HepG2 (cell line): ENCODE data around the gene RAN. TPM values are rescaled to one million over a fixed set of nuclear protein-coding genes. Genes with fewer than 3 reads are reported as not detected.

ENCODE experiments used
- ATM ChIP-seq: fragments of 450-650 bp; IDR thresholded peaks from 2 replicates; pipeline ENCODE4 v1.7.1; 2017; ENCODE audit warnings: mild to moderate bottlenecking, borderline replicate concordance
- FOXA1 ChIP-seq, 2 experiments: fragments of 450-650 bp in 1 of 2; sonication (generic) in 1 of 2; formaldehyde crosslinking in 1 of 2; IDR thresholded peaks; 2 replicates each; pipeline versions ENCODE4 v1.4.0 to v1.6.1; 2016 to 2020; ENCODE audit warnings: missing genetic modification reagents in 1 of 2
- FOXC1 ChIP-seq: sonication (generic); formaldehyde crosslinking; IDR thresholded peaks from 2 replicates; pipeline ENCODE4 v1.8.0; 2022; ENCODE audit warnings: mild to moderate bottlenecking, missing genetic modification reagents, borderline replicate concordance
- GATA4 ChIP-seq: sonication (generic); IDR thresholded peaks from 2 replicates; pipeline ENCODE4 v1.6.1; 2016; ENCODE audit warnings: antibody characterized with exemption, low read depth, borderline replicate concordance
- HCFC1 ChIP-seq: fragments of 150-350 bp; IDR thresholded peaks from 2 replicates; pipeline ENCODE4 v1.6.1; 2014; ENCODE audit warnings: low read depth, low read length
- JUN ChIP-seq: sonication (generic); formaldehyde crosslinking; IDR thresholded peaks from 2 replicates; pipeline ENCODE4 v1.4.0; 2020; ENCODE audit warnings: mild to moderate bottlenecking, missing genetic modification reagents
- MAFF ChIP-seq: IDR thresholded peaks from 2 replicates; pipeline ENCODE4 v1.6.1; 2011; ENCODE audit warnings: low read depth, low read length, improper control_type of control experiment
- MED8 ChIP-seq: sonication (generic); formaldehyde crosslinking; IDR thresholded peaks from 2 replicates; pipeline ENCODE4 v1.8.1; 2023; ENCODE audit warnings: mild to moderate bottlenecking, missing genetic modification reagents; ENCODE audit not compliant: insufficient replicate concordance
- MXD4 ChIP-seq: IDR thresholded peaks from 2 replicates; pipeline ENCODE4 v1.6.1; 2016; ENCODE audit warnings: mild to moderate bottlenecking, missing biosample characterization, missing genetic modification reagents
- MYNN ChIP-seq: sonication (generic); formaldehyde crosslinking; IDR thresholded peaks from 2 replicates; pipeline ENCODE4 v1.4.0; 2020; ENCODE audit warnings: mild to moderate bottlenecking, low read depth, missing genetic modification reagents
- RFX5 ChIP-seq: IDR thresholded peaks from 2 replicates; pipeline ENCODE4 v1.6.1; 2011; ENCODE audit warnings: low read depth, low read length, improper control_type of control experiment
- RNF2 ChIP-seq: fragments of 450-650 bp; conservative IDR thresholded peaks from 2 replicates; pipeline ENCODE4 v1.6.1; 2016; ENCODE audit warnings: low read depth
- SAP130 ChIP-seq: IDR thresholded peaks from 2 replicates; pipeline ENCODE4 v1.6.1; 2016; ENCODE audit warnings: low read depth
- SIX1 ChIP-seq: sonication (generic); formaldehyde crosslinking; IDR thresholded peaks from 2 replicates; pipeline ENCODE4 v1.4.0; 2020; ENCODE audit warnings: missing genetic modification reagents, borderline replicate concordance
- SMAD9 ChIP-seq: sonication (generic); formaldehyde crosslinking; IDR thresholded peaks from 2 replicates; pipeline ENCODE4 v1.5.1; 2020; ENCODE audit warnings: mild to moderate bottlenecking, missing genetic modification reagents
- THAP11 ChIP-seq: IDR thresholded peaks from 2 replicates; pipeline ENCODE4 v1.6.1; 2016; ENCODE audit warnings: missing biosample characterization, missing genetic modification reagents
- ZNF3 ChIP-seq: IDR thresholded peaks from 2 replicates; pipeline ENCODE4 v1.7.0; 2017; ENCODE audit warnings: inconsistent platforms
- ZNF335 ChIP-seq: sonication (generic); formaldehyde crosslinking; IDR thresholded peaks from 2 replicates; pipeline ENCODE4 v1.4.0; 2020; ENCODE audit warnings: missing genetic modification reagents
- ZNF552 ChIP-seq: sonication (generic); formaldehyde crosslinking; IDR thresholded peaks from 2 replicates; pipeline ENCODE4 v1.9.0; 2022; ENCODE audit warnings: missing genetic modification reagents, mild to moderate bottlenecking, borderline replicate concordance
- ZNF569 ChIP-seq: sonication (generic); formaldehyde crosslinking; IDR thresholded peaks from 2 replicates; pipeline ENCODE4 v1.5.0; 2020; ENCODE audit warnings: mild to moderate bottlenecking, missing genetic modification reagents, moderate library complexity, borderline replicate concordance
- ZNF780A ChIP-seq: sonication (generic); formaldehyde crosslinking; IDR thresholded peaks from 2 replicates; pipeline ENCODE4 v1.8.0; 2022; ENCODE audit warnings: mild to moderate bottlenecking, missing genetic modification reagents, moderate library complexity
- ZNF788 ChIP-seq: sonication (generic); formaldehyde crosslinking; IDR thresholded peaks from 2 replicates; pipeline ENCODE4 v1.5.0; 2020; ENCODE audit warnings: mild to moderate bottlenecking, missing genetic modification reagents, borderline replicate concordance
- ZNF839 ChIP-seq: sonication (generic); formaldehyde crosslinking; IDR thresholded peaks from 2 replicates; pipeline ENCODE4 v1.4.0; 2020; ENCODE audit warnings: missing genetic modification reagents, mild to moderate bottlenecking, borderline replicate concordance
- polyA plus RNA-seq, 8 experiments: library from polyadenylated mRNA; depleted of rRNA in 3 of 8; stranded (reverse) in 7 of 8; unstranded in 1 of 8; fragments of >200 nt; fragmentation: Illumina TruSeq in 4 of 8; extraction: Trizol in 4 of 8; gene quantifications; 2 replicates each; pipeline versions ENCODE4 v1.2.1 to v1.2.3, GENCODE V29; 2011 to 2016; ENCODE audit warnings: low read depth in 4 of 8, missing spikeins in 1 of 8, mixed read lengths in 1 of 8; ENCODE audit not compliant: insufficient read depth in 1 of 8
- total RNA-seq, 5 experiments: library from RNA; depleted of rRNA; stranded (reverse); fragments of >200 nt; fragmentation: Illumina TruSeq; extraction: Trizol; gene quantifications; 2 replicates each; pipeline ENCODE4 v1.2.3, GENCODE V29; 2016; ENCODE audit warnings: low read depth in 1 of 5
- TF ChIP-seq, protein P1 (sequence below): sonication (generic); formaldehyde crosslinking; IDR thresholded peaks from 2 replicates; pipeline ENCODE4 v1.4.0; 2020; ENCODE audit warnings: missing genetic modification reagents
- TF ChIP-seq, protein P2 (sequence below): sonication (generic); formaldehyde crosslinking; IDR thresholded peaks from 2 replicates; pipeline ENCODE4 v1.4.0; 2020; ENCODE audit warnings: mild to moderate bottlenecking, low read depth, missing genetic modification reagents
- TF ChIP-seq, protein P3 (sequence below): conservative IDR thresholded peaks from 2 replicates; pipeline ENCODE4 v1.6.1; 2018; ENCODE audit warnings: missing genetic modification reagents
- TF ChIP-seq, protein P4 (sequence below): sonication (generic); formaldehyde crosslinking; IDR thresholded peaks from 2 replicates; pipeline ENCODE4 v1.5.1; 2020; ENCODE audit warnings: missing genetic modification reagents, mild to moderate bottlenecking, borderline replicate concordance

RAN gene
- total and polyA plus RNA-seq, 2 of the 13 experiments (the other 11 are each of a cell fraction or from before 2014, with no cell fraction given): 1,335 to 1,630 TPM

DNA sequence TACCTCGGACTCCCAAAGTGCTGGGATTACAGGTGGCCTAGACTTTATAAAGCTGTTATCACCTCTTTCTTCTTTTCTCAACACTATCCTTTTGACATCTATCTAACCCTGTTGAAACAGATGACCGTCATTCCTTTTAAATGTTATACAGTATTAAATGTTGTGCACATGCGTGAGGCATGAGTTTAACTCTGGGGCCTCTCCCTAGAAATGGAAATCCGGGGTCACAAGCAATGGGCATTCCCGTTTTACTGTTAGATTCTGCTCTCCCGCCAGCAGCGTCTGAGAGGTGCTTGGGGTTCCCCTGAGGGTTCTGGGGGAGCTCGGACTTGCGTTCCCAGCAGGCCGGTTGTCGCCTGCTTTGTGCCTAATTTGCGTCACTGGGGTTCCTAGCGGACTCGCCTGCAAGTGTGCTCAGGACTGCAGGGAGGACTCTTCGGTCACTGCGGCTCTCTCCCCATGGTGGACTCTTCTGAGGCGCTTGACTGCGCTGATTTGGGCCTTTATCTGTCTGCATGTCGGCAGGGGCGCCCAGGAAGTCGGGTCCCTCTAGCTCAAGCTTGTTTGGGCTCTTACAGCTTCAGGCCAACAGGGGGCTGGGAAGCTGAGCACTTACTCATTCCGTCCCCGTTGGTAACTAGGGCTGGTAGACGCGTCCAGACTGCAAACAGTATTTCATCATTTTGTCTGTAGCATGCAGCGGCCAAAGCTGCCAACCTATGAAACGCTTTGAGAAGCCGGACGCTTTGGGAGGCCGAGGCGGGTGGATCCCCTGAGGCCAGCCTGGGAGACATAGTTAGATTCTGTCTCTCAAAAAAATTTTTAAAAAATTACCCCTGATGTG lies 1.2 kb upstream of the RAN start (continued):
- TF ChIP-seq ZNF839: no peak
- TF ChIP-seq FOXC1 (CRISPR knock-in tag): no peak
- TF ChIP-seq, protein P1, sequence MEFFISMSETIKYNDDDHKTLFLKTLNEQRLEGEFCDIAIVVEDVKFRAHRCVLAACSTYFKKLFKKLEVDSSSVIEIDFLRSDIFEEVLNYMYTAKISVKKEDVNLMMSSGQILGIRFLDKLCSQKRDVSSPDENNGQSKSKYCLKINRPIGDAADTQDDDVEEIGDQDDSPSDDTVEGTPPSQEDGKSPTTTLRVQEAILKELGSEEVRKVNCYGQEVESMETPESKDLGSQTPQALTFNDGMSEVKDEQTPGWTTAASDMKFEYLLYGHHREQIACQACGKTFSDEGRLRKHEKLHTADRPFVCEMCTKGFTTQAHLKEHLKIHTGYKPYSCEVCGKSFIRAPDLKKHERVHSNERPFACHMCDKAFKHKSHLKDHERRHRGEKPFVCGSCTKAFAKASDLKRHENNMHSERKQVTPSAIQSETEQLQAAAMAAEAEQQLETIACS (CRISPR knock-in tag): peak; percentile 22; the same call in 1 of the 2 replicates
- TF ChIP-seq ZNF569 (CRISPR knock-in tag): no peak
- peak; percentile 23; the same call in 1 of the 2 replicates for TF ChIP-seq ZNF788 (CRISPR knock-in tag)
- no peak for TF ChIP-seq MED8 (CRISPR knock-in tag)
- TF ChIP-seq JUN (CRISPR knock-in tag): no peak
- no peak for TF ChIP-seq MAFF
- peak; percentile 69 for TF ChIP-seq THAP11 (CRISPR knock-in tag)
- no peak for TF ChIP-seq ZNF552 (CRISPR knock-in tag)
- TF ChIP-seq, protein P2, sequence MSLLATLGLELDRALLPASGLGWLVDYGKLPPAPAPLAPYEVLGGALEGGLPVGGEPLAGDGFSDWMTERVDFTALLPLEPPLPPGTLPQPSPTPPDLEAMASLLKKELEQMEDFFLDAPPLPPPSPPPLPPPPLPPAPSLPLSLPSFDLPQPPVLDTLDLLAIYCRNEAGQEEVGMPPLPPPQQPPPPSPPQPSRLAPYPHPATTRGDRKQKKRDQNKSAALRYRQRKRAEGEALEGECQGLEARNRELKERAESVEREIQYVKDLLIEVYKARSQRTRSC (CRISPR knock-in tag): no peak
- no peak for TF ChIP-seq HCFC1
- TF ChIP-seq RFX5: no peak
- TF ChIP-seq SIX1: no peak
- TF ChIP-seq SAP130 (CRISPR knock-in tag): peak; percentile 77
- no peak for TF ChIP-seq MXD4 (CRISPR knock-in tag)
- TF ChIP-seq ZNF3 (CRISPR knock-in tag): no peak
- no peak for TF ChIP-seq GATA4
- no peak for TF ChIP-seq MYNN (CRISPR knock-in tag)
- TF ChIP-seq RNF2: no peak
- TF ChIP-seq, protein P3, sequence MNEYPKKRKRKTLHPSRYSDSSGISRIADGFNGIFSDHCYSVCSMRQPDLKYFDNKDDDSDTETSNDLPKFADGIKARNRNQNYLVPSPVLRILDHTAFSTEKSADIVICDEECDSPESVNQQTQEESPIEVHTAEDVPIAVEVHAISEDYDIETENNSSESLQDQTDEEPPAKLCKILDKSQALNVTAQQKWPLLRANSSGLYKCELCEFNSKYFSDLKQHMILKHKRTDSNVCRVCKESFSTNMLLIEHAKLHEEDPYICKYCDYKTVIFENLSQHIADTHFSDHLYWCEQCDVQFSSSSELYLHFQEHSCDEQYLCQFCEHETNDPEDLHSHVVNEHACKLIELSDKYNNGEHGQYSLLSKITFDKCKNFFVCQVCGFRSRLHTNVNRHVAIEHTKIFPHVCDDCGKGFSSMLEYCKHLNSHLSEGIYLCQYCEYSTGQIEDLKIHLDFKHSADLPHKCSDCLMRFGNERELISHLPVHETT (CRISPR knock-in tag): no peak
- TF ChIP-seq ATM: no peak
- no peak for TF ChIP-seq ZNF335 (CRISPR knock-in tag)
- TF ChIP-seq SMAD9: no peak
- TF ChIP-seq ZNF780A (CRISPR knock-in tag): no peak
- TF ChIP-seq, protein P4, sequence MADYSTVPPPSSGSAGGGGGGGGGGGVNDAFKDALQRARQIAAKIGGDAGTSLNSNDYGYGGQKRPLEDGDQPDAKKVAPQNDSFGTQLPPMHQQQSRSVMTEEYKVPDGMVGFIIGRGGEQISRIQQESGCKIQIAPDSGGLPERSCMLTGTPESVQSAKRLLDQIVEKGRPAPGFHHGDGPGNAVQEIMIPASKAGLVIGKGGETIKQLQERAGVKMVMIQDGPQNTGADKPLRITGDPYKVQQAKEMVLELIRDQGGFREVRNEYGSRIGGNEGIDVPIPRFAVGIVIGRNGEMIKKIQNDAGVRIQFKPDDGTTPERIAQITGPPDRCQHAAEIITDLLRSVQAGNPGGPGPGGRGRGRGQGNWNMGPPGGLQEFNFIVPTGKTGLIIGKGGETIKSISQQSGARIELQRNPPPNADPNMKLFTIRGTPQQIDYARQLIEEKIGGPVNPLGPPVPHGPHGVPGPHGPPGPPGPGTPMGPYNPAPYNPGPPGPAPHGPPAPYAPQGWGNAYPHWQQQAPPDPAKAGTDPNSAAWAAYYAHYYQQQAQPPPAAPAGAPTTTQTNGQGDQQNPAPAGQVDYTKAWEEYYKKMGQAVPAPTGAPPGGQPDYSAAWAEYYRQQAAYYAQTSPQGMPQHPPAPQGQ: no peak
- TF ChIP-seq FOXA1 (IDR thresholded peaks at IDR 0.05): no peak
- TF ChIP-seq FOXA1 (CRISPR knock-in tag; IDR thresholded peaks at IDR 0.05): peak; percentile 47; the same call in 1 of the 2 replicates
